Large intestine (tissue), 3 donors: ENCODE results near the gene IFNA7. TPM values are rescaled to one million over a fixed set of nuclear protein-coding genes. Genes with fewer than 3 reads are reported as not detected.
A peak's percentile ranks its signal among the peaks of the same experiment; 100 is the strongest.
"Not testable (repeated sequence)": the region's sequence is repeated elsewhere in the genome, so short reads cannot be mapped to it uniquely, and the experiment has no call there.

Source experiments
- DNase-seq, 2 donors: peaks; one replicate each; pipeline versions ENCODE4 v3.0.0 to v3.0.0-alpha.2; 2013
- H3K27ac ChIP-seq: one replicate; pipeline ENCODE4 v1.5.1; 2013; ENCODE audit warnings: low read length
- H3K27me3 ChIP-seq: 2 replicates; pipeline ENCODE4 v1.6.1; 2013; ENCODE audit warnings: low read length; ENCODE audit not compliant: control insufficient read depth, insufficient read depth
- H3K36me3 ChIP-seq: 2 replicates; pipeline ENCODE4 v1.6.1; 2013; ENCODE audit warnings: low read length; ENCODE audit not compliant: control insufficient read depth, insufficient read depth
- H3K4me1 ChIP-seq: one replicate; pipeline ENCODE4 v1.6.1; 2013; ENCODE audit warnings: low read length; ENCODE audit not compliant: control insufficient read depth, insufficient read depth
- H3K4me3 ChIP-seq: one replicate; pipeline ENCODE4 v1.5.1; 2013; ENCODE audit warnings: low read length
- H3K9me3 ChIP-seq: one replicate; pipeline ENCODE4 v1.6.1; 2013; ENCODE audit warnings: mild to moderate bottlenecking, low read depth, low read length, moderate library complexity; ENCODE audit not compliant: control insufficient read depth
- WGBS: methylation state at CpG from one replicate; pipeline ENCODE4 v1.1.5; 2013; ENCODE audit warnings: low lambda C conversion rate; ENCODE audit not compliant: insufficient coverage; 5-methylcytosine and 5-hydroxymethylcytosine counted together
- polyA plus RNA-seq: library from polyadenylated mRNA; unstranded; fragments of 120-200 nt; gene quantifications from one replicate; pipeline ENCODE4 v1.2.1, GENCODE V29; 2013

Gene IFNA7
- polyA plus RNA-seq, 1 donor: not detected

GRCh38 chr9:21217211-21217610, 15.2 kb upstream of the IFNA7 start, which contains the start of gene IFNA16:
IFNA16 (minus strand) TSS chr9:21217311; CDS start chr9:21217305, 6 bp downstream.
- no CpG with 5 or more reads among the region's 1 CpG for WGBS
- H3K4me1 ChIP-seq, H3K36me3 ChIP-seq, H3K27ac ChIP-seq, H3K9me3 ChIP-seq, H3K4me3 ChIP-seq, H3K27me3 ChIP-seq, DNase-seq: not testable (repeated sequence)

GRCh38 chr9:21213411-21214326, 11.7 kb upstream of the IFNA7 start:
- H3K27ac ChIP-seq, H3K4me1 ChIP-seq, H3K4me3 ChIP-seq, H3K27me3 ChIP-seq, H3K9me3 ChIP-seq, H3K36me3 ChIP-seq: not testable (repeated sequence)
- WGBS: no CpG with 5 or more reads among the region's 5 CpGs
- DNase-seq: peak in 1 of 2 donors; percentile 13

DNA sequence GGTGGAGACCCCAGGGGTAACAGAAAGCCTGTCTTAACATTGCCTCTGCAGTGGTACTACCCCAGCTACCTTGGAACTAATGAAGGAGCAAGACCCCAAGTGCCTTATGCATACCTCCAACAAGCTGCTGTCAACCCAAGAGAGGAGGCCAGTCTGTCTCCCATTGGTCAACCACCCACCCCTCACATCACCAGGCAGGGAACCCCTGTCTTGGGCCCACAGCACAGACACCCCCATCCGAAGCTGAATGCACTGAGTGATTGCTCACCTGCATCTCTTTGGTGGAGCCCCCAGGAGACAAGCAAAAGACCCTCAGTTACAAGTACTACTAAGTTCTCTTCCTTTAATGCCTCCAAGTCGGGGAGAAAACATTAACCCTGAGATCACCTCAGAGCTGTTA, 10.2 kb upstream of the IFNA7 start:
- not testable (repeated sequence) for H3K4me1 ChIP-seq, H3K4me3 ChIP-seq, H3K27ac ChIP-seq, H3K36me3 ChIP-seq, DNase-seq, H3K27me3 ChIP-seq, H3K9me3 ChIP-seq
- no CpG with 5 or more reads among the region's 2 CpGs for WGBS

DNA sequence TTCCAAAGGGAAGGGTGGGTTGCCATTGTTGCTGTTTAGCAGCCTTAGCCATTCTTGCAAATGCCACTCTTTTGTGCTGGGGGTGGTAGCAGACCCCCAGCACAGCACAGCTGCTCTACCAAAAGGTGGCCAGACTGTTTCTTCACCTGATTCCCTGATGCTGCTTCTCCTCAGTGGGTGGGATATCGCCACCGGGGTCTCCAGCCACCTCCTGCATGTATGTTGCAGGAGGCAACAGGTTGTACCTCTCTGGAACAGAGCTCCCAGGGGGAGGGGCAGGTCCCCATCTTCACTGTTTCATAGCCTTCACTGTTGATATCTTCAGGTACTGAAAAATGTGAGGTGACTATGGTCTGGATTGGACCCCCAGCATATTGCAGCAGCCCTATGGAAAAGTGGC, 8.8 kb upstream of the IFNA7 start:
- H3K9me3 ChIP-seq, H3K27ac ChIP-seq, H3K27me3 ChIP-seq, H3K4me3 ChIP-seq, H3K36me3 ChIP-seq, DNase-seq, H3K4me1 ChIP-seq: not testable (repeated sequence)
- WGBS: no CpG with 5 or more reads among the region's 2 CpGs

- no peak for DNase-seq
- H3K36me3 ChIP-seq: no peaks in the 10 kb centered on the region
- WGBS: no CpG with 5 or more reads among the region's 7 CpGs
Measured at GRCh38 chr9:21210311-21210710, 8.3 kb upstream of the IFNA7 start.

GRCh38 chr9:21207043-21207442, 5.0 kb upstream of the IFNA7 start, which contains the start of gene IFNA10:
IFNA10 (minus strand) TSS chr9:21207143; CDS start chr9:21207097, 46 bp downstream.
- not testable (repeated sequence) for H3K36me3 ChIP-seq, H3K27me3 ChIP-seq, H3K27ac ChIP-seq, DNase-seq, H3K4me3 ChIP-seq, H3K4me1 ChIP-seq, H3K9me3 ChIP-seq
- 100% methylated on average over 1 of the region's 3 CpGs for WGBS

More at GRCh38 chr9:21210311-21210710, 8.3 kb upstream of the IFNA7 start:
- no peaks in the 10 kb centered on the region for H3K9me3 ChIP-seq
- H3K4me3 ChIP-seq: no peak overlapping the region
- H3K27me3 ChIP-seq: no peaks in the 10 kb centered on the region
- no peak overlapping the region for H3K27ac ChIP-seq
- H3K4me1 ChIP-seq: no peaks in the 10 kb centered on the region

DNA sequence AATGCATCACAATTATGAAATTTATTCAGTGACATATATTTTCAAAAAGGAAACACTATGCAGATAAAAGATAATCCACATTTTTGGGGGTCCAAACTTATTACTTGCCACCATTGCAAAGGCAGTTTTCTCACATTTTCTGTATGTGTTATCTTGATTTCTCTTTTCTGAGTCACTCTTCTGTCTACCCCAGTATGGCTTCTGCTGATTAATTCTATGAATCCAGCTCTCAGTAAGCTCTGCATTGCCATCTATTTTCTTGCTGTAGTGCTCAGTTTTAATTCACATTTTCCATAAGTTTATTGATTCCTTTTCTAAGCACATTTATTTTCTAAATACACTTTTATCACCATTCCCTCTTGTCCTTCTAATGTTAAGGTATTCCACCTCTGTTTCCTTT, 3.2 kb upstream of the IFNA7 start:
- no peak for DNase-seq
- no peaks in the 10 kb centered on the region for H3K9me3 ChIP-seq
- no peaks in the 10 kb centered on the region for H3K36me3 ChIP-seq
- H3K4me3 ChIP-seq: no peak overlapping the region
- no peaks in the 10 kb centered on the region for H3K27me3 ChIP-seq
- H3K4me1 ChIP-seq: no peaks in the 10 kb centered on the region
- H3K27ac ChIP-seq: no peak overlapping the region

- not testable (repeated sequence) for H3K4me1 ChIP-seq, H3K27me3 ChIP-seq, H3K36me3 ChIP-seq, H3K9me3 ChIP-seq, DNase-seq, H3K27ac ChIP-seq, H3K4me3 ChIP-seq
- no CpG with 5 or more reads among the region's 6 CpGs for WGBS
Measured at GRCh38 chr9:21194867-21195776, 6.9 kb downstream of the IFNA7 start.

DNA sequence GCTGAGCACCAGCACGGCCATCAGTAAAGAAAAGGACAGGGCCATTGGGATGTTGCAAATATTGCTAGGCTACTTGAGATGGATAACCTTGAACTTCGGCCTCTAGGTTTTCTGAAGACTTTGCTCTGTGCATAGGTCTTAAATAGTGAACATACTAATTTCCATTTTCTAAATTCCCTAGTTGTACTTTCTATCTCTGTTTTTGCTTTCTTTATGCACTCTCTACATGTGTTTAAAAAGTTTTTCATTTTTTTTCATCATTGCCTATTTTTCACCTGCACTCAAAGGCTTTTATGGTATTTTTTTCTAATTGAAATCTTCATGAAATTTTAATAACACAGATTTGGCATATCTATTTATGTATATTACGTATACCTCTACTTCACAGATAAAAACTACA, 14.5 kb downstream of the IFNA7 start, which contains the start of gene IFNA4:
IFNA4 (minus strand) TSS at position 101 of the 400 bp plus-strand sequence; CDS start at position 45, 56 bp downstream.
- not testable (repeated sequence) for DNase-seq, H3K36me3 ChIP-seq, H3K27ac ChIP-seq, H3K9me3 ChIP-seq, H3K4me3 ChIP-seq, H3K27me3 ChIP-seq, H3K4me1 ChIP-seq
- no CpG with 5 or more reads among the region's 3 CpGs for WGBS
